Stimulated activated CD4-positive, alpha-beta T cell treated with anti-CD3 and anti-CD28 coated beads, Interleukin-4, amount 100 ng/mL, for 24 hours (primary cell): ENCODE results near the gene SLC5A2.
"Not testable (repeated sequence)": the region's sequence is repeated elsewhere in the genome, so short reads cannot be mapped to it uniquely, and the experiment has no call there.

Experiments used
- DNase-seq: peaks from one replicate; pipeline ENCODE4 v3.0.0-alpha.2; 2020

Gene SLC5A2

GRCh38 chr16:31532120-31532519 is 49.2 kb downstream of the SLC5A2 start:
- DNase-seq, result no peak

DNA sequence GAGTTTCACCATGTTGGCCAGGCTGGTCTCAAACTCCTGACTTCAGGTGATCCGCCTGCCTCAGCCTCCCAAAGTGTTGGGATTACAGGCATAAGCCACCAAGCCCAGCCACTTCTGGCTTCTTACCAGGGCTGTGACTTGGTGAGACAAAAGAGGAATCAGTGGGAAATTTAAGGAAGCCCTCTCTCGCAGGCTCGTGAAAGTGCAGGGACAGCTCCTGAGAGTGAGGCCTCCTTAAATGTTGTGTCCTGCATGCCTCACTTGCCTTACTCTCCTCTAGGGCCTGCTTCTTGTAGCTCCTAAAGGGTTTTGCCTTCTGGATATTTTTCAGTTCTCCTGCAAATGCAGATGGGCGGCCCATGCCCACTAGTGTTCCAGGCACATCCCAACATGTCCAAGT is 50.0 kb downstream of the SLC5A2 start:
- no peak for DNase-seq

- DNase-seq, result no peak
Observed at GRCh38 chr16:31535737-31536136, 52.8 kb downstream of the SLC5A2 start.

DNA sequence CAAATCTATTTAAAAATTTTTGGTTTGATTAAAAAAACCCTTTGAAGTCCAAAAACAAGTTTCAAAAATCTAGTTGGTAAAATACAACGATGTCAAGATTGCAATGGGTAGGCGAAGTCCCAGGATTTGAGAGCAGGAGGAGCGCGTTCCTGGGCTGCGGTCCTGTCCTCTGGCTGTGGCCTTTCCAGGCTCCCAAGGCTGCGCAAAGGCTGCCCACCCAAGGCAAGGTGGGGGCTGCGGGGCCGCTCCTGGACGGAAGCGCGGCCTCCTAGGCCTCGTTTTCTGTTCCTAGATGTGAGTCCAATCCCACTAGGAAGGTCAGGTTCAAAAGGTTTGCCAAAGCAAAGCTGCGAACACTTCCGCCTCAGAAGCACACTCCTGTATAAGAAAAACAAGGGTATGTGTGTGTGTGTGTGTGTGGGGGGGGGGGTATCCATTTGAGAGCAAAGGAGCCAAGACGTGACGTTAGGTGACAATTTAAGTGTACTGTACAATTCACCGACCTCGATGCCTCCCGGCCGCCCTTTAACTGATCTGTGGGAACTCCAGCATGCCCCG is 54.0 kb downstream of the SLC5A2 start:
- DNase-seq, result no peak

DNA sequence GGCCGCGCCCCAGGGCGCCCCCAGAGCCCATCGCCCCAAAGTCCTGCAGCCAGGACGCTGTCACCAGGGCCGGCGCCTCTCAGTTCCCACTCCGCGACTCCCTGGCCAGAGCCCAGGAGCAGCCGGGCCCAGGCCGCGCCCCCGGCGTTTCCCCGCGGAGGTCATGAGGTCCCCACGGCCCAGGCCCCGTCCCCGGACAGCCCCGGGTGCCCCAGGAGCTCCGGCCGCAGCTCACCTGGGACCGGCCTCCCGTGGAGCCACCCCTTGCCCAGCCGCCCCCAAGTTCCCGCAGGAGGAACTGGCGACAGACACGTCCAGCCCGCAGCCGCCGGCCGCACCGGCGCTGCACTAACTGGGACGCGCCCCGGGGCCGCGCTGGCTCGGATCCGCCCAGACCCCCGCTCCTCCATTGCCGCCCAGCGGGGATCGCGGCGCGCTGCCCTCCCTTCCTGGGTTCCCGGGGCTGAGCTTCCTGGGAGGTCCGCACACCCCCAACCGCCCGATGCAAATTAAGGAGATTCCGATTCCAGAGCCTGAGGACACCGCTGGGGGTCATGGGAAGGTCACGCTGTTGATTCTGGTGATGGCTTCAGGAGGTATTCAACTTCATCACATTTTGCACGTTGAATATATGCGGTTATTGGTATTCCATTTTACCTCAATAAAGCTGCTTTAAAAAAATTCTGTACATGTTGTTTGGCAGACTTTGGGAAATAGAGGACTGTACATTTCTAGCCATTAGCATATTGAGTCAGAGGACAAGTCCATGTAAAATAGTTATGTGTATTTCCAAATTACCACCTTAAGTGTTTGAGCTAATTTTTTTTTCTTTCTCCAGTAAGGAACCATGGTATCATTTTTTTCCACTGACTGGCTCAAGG is 54.7 kb downstream of the SLC5A2 start:
- DNase-seq, result no peak

GRCh38 chr16:31538243-31538598 is 55.3 kb downstream of the SLC5A2 start:
- not testable (repeated sequence) for DNase-seq

- DNase-seq, result not testable (repeated sequence)
Observed at GRCh38 chr16:31539762-31540161, 56.8 kb downstream of the SLC5A2 start.
